ENCODE results near the gene VPS4B.
A peak's percentile ranks its signal among the peaks of the same experiment; 100 is the strongest.
"Not testable (repeated sequence)": the region's sequence is repeated elsewhere in the genome, so short reads cannot be mapped to it uniquely, and the experiment has no call there.

VPS4B gene

GRCh38 chr18:63422087-63422863 is at the start of gene VPS4B:
VPS4B (minus strand) TSS chr18:63422476; CDS start chr18:63422259, 217 bp downstream.
- DNase-seq (ENCODE audit: low read depth in 2 of 2), result peak; percentile 97 to 99

GRCh38 chr18:63470751-63471150 is 48.5 kb upstream of the VPS4B start:
- DNase-seq (ENCODE audit: low read depth in 2 of 2), result no peak

GRCh38 chr18:63468575-63468974 is 46.3 kb upstream of the VPS4B start:
- no peak for DNase-seq (ENCODE audit: low read depth in 2 of 2)

- no peak for DNase-seq (ENCODE audit: low read depth in 2 of 2)
Measured at GRCh38 chr18:63467699-63468098, 45.4 kb upstream of the VPS4B start.

- no peak for DNase-seq (ENCODE audit: low read depth in 2 of 2)
Measured at GRCh38 chr18:63465059-63465458, 42.8 kb upstream of the VPS4B start.

- no peak for DNase-seq (ENCODE audit: low read depth in 2 of 2)
Measured at GRCh38 chr18:63464434-63464833, 42.2 kb upstream of the VPS4B start.

GRCh38 chr18:63460414-63460813 is 38.1 kb upstream of the VPS4B start:
- no peak for DNase-seq (ENCODE audit: low read depth in 2 of 2)

- no peak for DNase-seq (ENCODE audit: low read depth in 2 of 2)
Measured at GRCh38 chr18:63457977-63458376, 35.7 kb upstream of the VPS4B start.

- DNase-seq (ENCODE audit: low read depth in 2 of 2), result no peak
Measured at GRCh38 chr18:63454497-63454896, 32.2 kb upstream of the VPS4B start.

GRCh38 chr18:63452751-63453150 is 30.5 kb upstream of the VPS4B start:
- not testable (repeated sequence) for DNase-seq (ENCODE audit: low read depth in 2 of 2)

- no peak for DNase-seq (ENCODE audit: low read depth in 2 of 2)
Measured at GRCh38 chr18:63451799-63452660, 29.8 kb upstream of the VPS4B start.

- DNase-seq (ENCODE audit: low read depth in 2 of 2), result no peak
Measured at GRCh38 chr18:63449426-63449825, 27.1 kb upstream of the VPS4B start.

GRCh38 chr18:63447066-63447465 is 24.8 kb upstream of the VPS4B start:
- no peak for DNase-seq (ENCODE audit: low read depth in 2 of 2)

GRCh38 chr18:63446266-63446665 is 24.0 kb upstream of the VPS4B start:
- DNase-seq (ENCODE audit: low read depth in 2 of 2), result no peak

GRCh38 chr18:63445037-63445436 is 22.8 kb upstream of the VPS4B start:
- no peak for DNase-seq (ENCODE audit: low read depth in 2 of 2)

GRCh38 chr18:63444580-63444979 is 22.3 kb upstream of the VPS4B start:
- no peak for DNase-seq (ENCODE audit: low read depth in 2 of 2)

- DNase-seq (ENCODE audit: low read depth in 2 of 2), result no peak
Measured at GRCh38 chr18:63443829-63444228, 21.6 kb upstream of the VPS4B start.

GRCh38 chr18:63440881-63441280 is 18.6 kb upstream of the VPS4B start:
- DNase-seq (ENCODE audit: low read depth in 2 of 2), result no peak

GRCh38 chr18:63440219-63440618 is 17.9 kb upstream of the VPS4B start:
- DNase-seq (ENCODE audit: low read depth in 2 of 2), result no peak

GRCh38 chr18:63439334-63439733 is 17.1 kb upstream of the VPS4B start:
- DNase-seq (ENCODE audit: low read depth in 2 of 2), result no peak

- DNase-seq (ENCODE audit: low read depth in 2 of 2), result no peak
Measured at GRCh38 chr18:63438181-63438580, 15.9 kb upstream of the VPS4B start.

GRCh38 chr18:63433334-63433866 is 11.1 kb upstream of the VPS4B start:
- DNase-seq (ENCODE audit: low read depth in 2 of 2), result no peak

GRCh38 chr18:63431180-63431579 is 8.9 kb upstream of the VPS4B start:
- DNase-seq (ENCODE audit: low read depth in 2 of 2), result no peak

Data from stimulated activated CD8-positive, alpha-beta memory T cell treated with anti-CD3 and anti-CD28 coated beads, Interleukin-2, amount 100 ng/mL, for 48 hours (primary cell).